ENCODE data around the gene SNX17.

- TF ChIP-seq POLR2AphosphoS5 (IDR thresholded peaks at IDR 0.05; ENCODE audit: low read depth, low read length) = no peak
- TF ChIP-seq CTCF (IDR thresholded peaks at IDR 0.05) = no peak
- no peak for TF ChIP-seq SIN3A (IDR thresholded peaks at IDR 0.05; ENCODE audit: borderline replicate concordance, insufficient read depth, low read depth, low read length)
- TF ChIP-seq REST (IDR thresholded peaks at IDR 0.05; ENCODE audit: insufficient read depth in 1 of 2, low read depth in 2 of 2, low read length in 1 of 2) = no peak
- no peak for TF ChIP-seq TCF7L2 (IDR thresholded peaks at IDR 0.05; ENCODE audit: low read depth, low read length)
These were observed 5.2 kb downstream of the SNX17 start for GRCh38 chr2:27375513-27376099.
